Glutamatergic neuron (in vitro differentiated cells): ENCODE measurements around the gene KANK4. TPM values are rescaled to one million over a fixed set of nuclear protein-coding genes. Genes with fewer than 3 reads are reported as not detected.

ENCODE experiments used
- DNase-seq: peaks from one replicate; pipeline ENCODE4 v3.0.0; 2022
- H3K27ac Mint-ChIP-seq: one replicate; pipeline ENCODE4 v1.8.0; 2020; ENCODE audit warnings: mild to moderate bottlenecking, mixed read lengths, inconsistent platforms; ENCODE audit not compliant: unreplicated experiment
- H3K27me3 Mint-ChIP-seq: one replicate; pipeline ENCODE4 v1.8.0; 2020; ENCODE audit warnings: mild to moderate bottlenecking, moderate library complexity, mixed read lengths, inconsistent platforms; ENCODE audit not compliant: unreplicated experiment
- H3K36me3 Mint-ChIP-seq: one replicate; pipeline ENCODE4 v1.8.0; 2020; ENCODE audit warnings: mild to moderate bottlenecking, mixed read lengths, inconsistent platforms; ENCODE audit not compliant: unreplicated experiment
- H3K4me1 Mint-ChIP-seq: one replicate; pipeline ENCODE4 v1.8.0; 2020; ENCODE audit warnings: mild to moderate bottlenecking, low read depth, mixed read lengths, inconsistent platforms; ENCODE audit not compliant: unreplicated experiment
- H3K4me3 Mint-ChIP-seq: one replicate; pipeline ENCODE4 v1.8.0; 2020; ENCODE audit warnings: mild to moderate bottlenecking, mixed read lengths, inconsistent platforms; ENCODE audit not compliant: unreplicated experiment
- H3K9me3 Mint-ChIP-seq: one replicate; pipeline ENCODE4 v1.8.0; 2020; ENCODE audit warnings: mild to moderate bottlenecking, moderate library complexity, mixed read lengths, inconsistent platforms; ENCODE audit not compliant: unreplicated experiment
- CTCF ChIP-seq: fragments of 200-600 bp; sonication (generic); IDR thresholded peaks from one replicate; pipeline ENCODE4 v1.5.0; 2021; ENCODE audit not compliant: partially characterized antibody, unreplicated experiment
- total RNA-seq: library from RNA; stranded (reverse); fragmentation: NEBNext Ultra II Directional; extraction: Animal tissue kit (Norgen Biotek cat#: 25700); gene quantifications from one replicate; pipeline ENCODE4 v1.2.1, GENCODE V29; 2021; ENCODE audit not compliant: unreplicated experiment

Gene KANK4
- total RNA-seq, 1 donor from 2014 or later: not detected

DNA sequence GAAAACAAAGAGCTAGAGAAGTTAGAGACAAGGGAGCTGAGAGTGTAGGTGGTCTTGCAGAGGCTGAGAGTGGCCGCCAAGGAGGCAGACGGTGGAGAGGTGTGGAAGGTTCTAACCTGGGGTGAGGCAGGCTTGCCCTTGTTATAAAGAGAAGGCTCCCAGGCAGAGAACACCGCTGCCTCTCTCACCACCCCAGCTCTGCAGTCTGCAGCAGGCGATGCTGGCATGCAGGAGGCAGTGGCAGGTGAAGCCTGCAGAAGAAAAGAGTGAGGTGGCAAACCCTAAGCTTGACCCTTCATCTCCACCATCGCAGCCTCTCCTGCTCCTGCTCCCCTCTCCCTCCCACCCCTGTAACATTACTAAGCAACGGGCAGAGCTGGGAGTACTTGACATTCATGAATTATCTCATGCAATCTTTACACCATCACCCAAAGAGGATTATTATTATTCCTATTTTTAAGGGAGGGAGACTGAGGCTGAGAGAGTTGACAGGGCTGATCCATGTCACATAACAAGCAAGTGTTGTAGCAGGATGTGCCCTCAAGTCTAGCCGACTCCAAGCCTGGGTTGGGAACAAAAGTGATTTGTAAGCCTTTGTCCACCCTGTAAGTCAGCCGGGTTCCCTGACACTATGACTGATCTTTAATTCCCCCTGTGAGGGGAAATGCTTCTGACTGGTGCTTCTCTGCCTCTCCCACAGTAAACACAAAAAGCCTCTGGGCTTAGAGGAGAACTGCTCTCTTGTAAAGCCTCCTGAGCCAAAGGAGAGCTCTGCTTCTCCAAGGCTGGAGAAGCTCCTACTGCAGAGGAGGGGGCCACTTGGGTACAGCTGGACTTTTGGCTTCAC, 36.1 kb downstream of the KANK4 start:
- Mint-ChIP-seq H3K4me3 (no peak overlapping the region), H3K27me3 (peaks cover 10% of the 10 kb centered on the region), H3K4me1 (peaks cover 17% of the 10 kb centered on the region), H3K36me3 (peaks cover 4% of the 10 kb centered on the region), H3K9me3 (no peaks in the 10 kb centered on the region), H3K27ac (no peak overlapping the region)
- no peak for TF ChIP-seq CTCF
- DNase-seq: no peak

DNA sequence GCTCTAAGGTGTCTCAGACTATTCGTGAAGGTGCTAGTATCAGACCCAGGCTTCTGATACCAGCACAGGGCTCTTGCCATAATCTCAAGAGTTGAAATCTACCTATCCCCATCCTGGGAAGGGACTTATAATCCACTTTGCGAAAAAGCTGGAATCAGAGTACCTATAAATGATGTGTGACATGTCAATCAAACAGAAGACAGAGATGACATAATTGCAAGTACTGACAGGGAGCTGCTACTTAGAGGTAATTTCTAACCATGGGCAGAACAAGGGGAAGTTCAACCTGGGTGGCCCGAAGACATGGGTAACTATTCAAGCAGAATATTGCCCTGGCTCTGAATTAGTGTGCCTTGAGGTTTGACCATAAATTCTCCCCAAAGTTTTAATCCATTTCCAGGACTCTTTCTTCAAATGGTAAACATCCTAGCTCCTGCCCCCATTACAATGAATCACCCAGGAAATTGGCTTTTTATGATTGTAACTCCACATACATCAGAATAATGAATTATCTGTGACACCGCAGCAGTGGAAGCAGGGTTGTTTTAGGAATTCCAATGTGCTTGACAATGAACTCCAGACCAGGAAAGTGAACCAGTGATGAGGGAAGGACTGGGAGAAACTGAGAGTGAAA, 37.2 kb downstream of the KANK4 start:
- DNase-seq: no peak
- Mint-ChIP-seq H3K27me3 (peaks cover 10% of the 10 kb centered on the region), H3K4me1 (peaks cover 17% of the 10 kb centered on the region), H3K9me3 (no peaks in the 10 kb centered on the region), H3K4me3 (no peak overlapping the region), H3K27ac (no peak overlapping the region), H3K36me3 (peaks cover 4% of the 10 kb centered on the region)
- TF ChIP-seq CTCF: no peak

- Mint-ChIP-seq H3K27ac (no peak overlapping the region), H3K4me1 (peaks cover 10% of the 10 kb centered on the region), H3K36me3 (peaks cover 4% of the 10 kb centered on the region), H3K27me3 (peaks cover 5% of the 10 kb centered on the region), H3K4me3 (no peak overlapping the region), H3K9me3 (no peaks in the 10 kb centered on the region)
- no peak for TF ChIP-seq CTCF
- DNase-seq: no peak
Measured at GRCh38 chr1:62280960-62281465, 38.2 kb downstream of the KANK4 start.

- H3K27ac Mint-ChIP-seq: no peak overlapping the region
- H3K4me1 Mint-ChIP-seq: peaks cover 8% of the 10 kb centered on the region
- H3K4me3 Mint-ChIP-seq: no peak overlapping the region
Measured at GRCh38 chr1:62280150-62280549, 39.1 kb downstream of the KANK4 start.

More at GRCh38 chr1:62280150-62280549, 39.1 kb downstream of the KANK4 start:
- Mint-ChIP-seq H3K9me3 (no peaks in the 10 kb centered on the region), H3K27me3 (peaks cover 2% of the 10 kb centered on the region), H3K36me3 (peaks cover 4% of the 10 kb centered on the region)
- no peak for TF ChIP-seq CTCF
- no peak for DNase-seq
